ENCODE measurements around the gene MLPH.

DNA sequence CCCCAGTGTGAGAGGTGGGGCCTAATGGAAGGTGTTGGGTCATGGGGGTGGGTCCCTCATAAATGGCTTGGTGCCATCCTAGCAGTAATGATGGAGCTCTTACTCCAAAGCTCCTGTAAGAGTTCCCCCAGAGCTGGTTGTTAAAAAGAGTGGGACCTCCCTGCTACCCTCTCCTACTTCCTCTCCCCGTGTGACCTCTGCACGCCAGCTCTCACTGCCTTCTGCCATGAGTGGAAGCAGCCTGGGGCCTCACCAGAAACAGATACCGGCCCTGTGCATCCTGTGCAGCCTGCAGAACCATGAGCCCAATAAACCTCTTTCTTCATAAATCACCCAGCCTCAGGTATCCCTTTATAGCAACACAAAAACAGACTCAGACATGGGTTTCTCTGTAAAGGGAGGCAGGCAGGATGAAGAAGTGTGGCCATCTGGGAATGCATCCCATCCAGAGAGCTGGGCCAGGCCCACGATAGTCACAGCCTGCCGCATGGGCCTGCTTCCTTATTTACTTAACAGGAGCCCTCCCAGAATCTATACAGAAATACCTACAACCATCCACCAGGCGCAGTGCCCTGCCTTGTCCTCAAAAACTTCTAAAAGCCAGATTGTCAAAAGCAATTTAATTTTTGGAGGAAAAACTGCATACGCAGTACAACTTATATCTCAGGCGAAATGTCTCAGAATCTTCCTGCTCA is 86.8 kb downstream of the MLPH start:
- TF ChIP-seq POLR2A (IDR thresholded peaks at IDR 0.05; ENCODE audit: low read depth, low read length) (no peak), POLR2AphosphoS5 (IDR thresholded peaks at IDR 0.05; ENCODE audit: low read depth, low read length) (no peak)
